GM18867 (cell line): Measurements from ENCODE around the gene MOB3B.
"Not testable (repeated sequence)": the region's sequence is repeated elsewhere in the genome, so short reads cannot be mapped to it uniquely, and the experiment has no call there.

ENCODE experiments used
- ATAC-seq: cut with Tn5 transposase; IDR thresholded peaks from one replicate; pipeline ENCODE4 v1.9.1; 2021; ENCODE audit warnings: mild to moderate bottlenecking, moderate library complexity; ENCODE audit not compliant: unreplicated experiment

Gene MOB3B

GRCh38 chr9:27451207-27451797 is 78.3 kb downstream of the MOB3B start:
- ATAC-seq: peak; percentile 64

DNA sequence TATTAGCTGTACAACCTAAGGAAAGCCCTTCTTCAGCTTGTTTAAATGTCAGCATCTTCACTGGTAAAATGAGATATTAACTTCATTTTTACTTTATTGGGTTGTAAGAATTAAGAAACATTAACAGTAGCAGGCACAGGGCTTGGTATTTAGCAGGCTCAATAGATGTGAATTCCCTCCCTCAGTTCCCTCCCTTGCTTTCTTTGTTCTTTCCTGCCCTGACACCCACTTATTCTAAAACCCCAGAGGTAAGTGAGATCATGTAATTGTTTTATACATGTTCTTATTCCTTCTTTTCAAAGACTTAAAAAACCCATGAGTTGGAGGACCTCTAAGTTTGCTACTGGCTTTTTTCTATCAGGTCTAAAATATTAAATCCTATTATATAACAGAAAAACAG is 78.9 kb downstream of the MOB3B start:
- no peak for ATAC-seq

- ATAC-seq: not testable (repeated sequence)
These were observed 81.3 kb downstream of the MOB3B start for GRCh38 chr9:27448356-27448755.

GRCh38 chr9:27447031-27447683 is 82.5 kb downstream of the MOB3B start:
- ATAC-seq: no peak

- ATAC-seq: no peak
These were observed 83.9 kb downstream of the MOB3B start for GRCh38 chr9:27445688-27446087.

- ATAC-seq: no peak
These were observed 84.5 kb downstream of the MOB3B start for GRCh38 chr9:27445057-27445595.

GRCh38 chr9:27442464-27442863 is 87.2 kb downstream of the MOB3B start:
- no peak for ATAC-seq

DNA sequence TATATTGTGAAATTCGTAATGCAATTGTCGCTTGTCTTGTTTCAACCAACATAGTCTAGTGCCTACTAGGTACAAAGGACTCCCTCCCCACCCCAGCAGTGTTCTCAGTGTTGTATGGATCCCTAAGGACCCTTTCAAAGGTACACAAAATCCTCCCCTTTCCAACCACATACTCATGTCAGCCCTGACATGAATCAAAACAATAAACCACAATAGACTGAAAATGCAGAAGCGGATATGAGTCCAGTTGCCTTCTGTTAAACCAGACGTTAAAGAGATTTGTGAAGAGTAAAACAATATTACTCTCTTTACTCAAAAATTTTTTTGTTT is 87.9 kb downstream of the MOB3B start:
- peak; percentile 91 for ATAC-seq

GRCh38 chr9:27440888-27441740 is 88.5 kb downstream of the MOB3B start:
- no peak for ATAC-seq

DNA sequence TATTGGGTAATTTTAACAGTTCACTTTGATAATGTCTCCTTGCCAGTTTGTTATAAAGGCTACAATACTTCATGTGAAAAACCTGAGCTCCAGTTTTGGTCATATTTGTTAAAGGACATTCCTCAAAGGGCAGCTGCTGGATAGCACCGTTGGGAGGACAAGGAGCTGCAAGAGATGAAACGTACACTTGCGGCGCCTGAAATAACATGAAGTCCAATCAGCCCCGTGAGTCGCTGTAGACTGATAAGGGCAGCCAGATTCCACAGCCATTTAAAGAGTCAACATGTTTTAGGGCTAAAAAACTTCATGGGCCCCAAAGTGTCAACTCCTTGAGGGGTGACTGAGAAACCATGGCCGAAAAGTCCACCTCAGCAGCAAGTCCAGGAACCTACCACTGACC is 91.1 kb downstream of the MOB3B start:
- ATAC-seq: no peak

DNA sequence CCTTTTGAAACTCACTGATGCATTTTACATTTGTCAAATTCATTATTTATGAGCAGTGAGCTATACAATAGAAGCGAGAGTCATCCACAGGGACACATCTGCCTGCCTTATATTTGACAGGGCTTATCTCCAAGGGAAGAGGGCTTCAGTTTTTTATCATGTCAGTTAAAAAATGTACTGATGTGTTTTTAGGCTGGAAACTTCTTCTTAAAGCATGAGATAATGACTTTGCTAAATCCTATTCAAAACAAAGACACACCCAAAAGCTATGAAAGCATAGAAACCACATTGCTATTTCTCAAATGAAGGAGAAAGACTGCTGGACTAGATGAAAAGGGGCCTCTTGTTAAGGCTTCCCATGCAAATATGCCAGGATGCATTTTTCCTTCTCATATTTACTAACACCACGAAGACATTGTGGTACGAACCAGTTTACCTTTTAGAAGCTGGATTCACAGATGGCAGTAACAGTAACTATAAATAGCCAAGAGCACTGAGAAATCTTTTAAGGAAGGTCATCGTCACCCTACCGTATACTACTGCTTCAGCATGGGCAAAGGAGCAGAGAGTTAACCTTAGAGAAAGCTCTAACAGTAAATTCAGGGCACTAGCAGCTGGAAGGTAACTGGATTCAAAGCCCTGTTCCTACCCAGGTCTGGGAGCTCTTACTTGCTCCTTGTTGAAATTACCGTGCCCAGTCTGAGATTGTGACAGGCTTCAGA is 91.8 kb downstream of the MOB3B start:
- ATAC-seq: no peak

DNA sequence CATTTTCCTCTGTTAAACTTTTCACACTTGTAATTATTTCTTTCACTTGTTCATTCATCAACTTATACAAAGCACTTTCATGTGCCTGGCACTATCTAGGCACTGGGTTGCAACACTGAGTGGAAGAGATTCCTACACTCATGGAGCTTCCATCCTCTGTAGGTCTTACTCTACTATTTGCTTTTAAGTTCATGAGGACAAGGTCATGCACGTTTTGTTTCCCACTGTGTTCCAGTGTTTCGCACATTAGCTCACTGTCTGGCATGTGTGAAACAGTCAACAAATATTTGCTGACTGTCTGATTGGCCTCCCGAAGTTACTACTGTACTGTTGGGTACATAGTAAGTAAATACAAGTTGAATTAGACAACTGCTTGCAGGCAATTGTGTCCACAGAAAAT is 93.4 kb downstream of the MOB3B start:
- ATAC-seq: no peak

DNA sequence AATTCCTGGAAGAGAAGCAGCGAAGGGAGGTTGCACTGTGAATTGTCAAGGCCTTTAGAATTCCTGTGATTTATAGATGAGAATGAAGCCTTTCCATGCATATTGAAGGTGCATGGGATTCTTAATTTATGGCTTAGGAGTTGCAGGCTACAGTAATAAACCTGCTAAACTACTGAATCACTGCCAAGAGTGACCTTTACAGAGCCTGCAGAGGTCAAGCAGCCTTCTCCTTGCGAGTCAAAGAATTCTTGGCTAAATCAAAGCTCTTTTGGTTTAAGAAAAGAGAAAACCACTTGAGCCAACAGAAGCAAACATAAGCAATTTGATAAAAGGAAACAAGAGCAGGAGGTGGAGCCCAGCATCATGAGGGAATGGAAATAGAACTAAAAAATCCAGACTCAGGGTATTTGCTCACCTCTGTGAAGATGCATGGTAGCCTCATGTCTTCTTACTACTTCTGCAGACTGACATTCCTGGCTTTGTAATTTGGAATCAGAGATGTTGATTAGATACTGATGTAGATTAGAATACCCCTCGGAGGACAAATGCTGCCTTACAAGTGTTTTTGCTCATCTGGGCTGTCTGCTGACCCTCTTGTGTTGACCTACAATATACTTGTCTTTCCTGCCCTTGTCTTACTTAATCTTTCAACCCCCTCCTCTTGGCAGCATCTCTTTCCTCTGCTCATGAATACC is 95.8 kb downstream of the MOB3B start:
- ATAC-seq: no peak

DNA sequence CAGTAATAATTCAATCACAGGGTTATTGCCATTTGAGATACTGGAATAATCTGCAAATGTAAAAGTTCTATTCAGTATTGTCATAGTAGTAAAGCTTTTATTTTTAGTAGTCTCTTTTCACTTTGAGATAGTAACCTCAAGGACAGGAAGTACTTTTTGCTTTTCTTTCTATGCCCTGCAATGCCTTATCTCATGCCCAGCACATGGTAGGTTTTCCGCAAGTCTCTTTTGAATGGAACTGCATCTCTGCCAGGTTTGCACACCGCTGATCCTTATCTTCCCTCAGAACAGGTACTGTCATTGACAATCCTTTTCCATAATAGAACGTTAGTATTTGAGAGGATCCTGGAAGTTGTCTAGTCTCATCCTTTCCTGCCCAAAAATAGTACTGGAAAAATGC is 97.3 kb downstream of the MOB3B start:
- ATAC-seq: no peak

GRCh38 chr9:27431543-27432147 is 98.0 kb downstream of the MOB3B start:
- ATAC-seq: no peak

DNA sequence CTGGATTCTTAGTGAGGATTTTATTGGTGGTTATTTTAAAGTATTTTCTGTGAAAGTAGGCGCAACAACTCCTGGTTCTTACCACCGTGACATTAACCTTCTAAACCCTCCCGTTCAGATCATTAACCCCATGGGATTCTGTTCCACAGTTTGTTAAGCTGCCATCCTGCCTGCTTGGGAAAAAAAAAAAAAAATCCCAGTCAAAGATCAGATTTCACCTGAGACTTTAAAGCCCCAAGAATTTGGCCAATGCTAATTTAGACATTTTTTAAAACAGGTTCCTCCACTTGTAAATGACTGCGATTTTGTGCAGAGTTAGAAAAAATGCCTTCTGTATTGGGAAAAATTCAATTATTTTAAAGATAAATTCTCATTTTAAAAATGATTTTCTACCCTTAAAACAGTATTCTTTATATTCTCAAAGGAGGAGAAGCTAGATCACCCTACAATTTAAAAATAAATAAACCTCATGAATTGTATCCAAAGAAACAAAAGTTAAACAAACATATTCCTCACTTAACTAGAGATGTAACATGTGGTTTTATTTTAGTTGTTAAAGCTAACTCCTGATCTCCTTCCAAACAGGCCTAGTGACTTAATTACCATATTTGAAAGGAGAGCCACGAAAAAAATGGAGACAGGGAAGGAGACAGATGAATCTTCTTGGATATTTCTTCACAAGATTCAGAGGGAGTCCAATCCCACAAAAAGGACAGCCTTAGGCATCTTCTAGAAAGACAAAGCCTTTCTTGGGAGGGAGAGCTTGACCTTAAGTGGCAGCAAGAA is 98.7 kb downstream of the MOB3B start:
- ATAC-seq: no peak

- no peak for ATAC-seq
These were observed 99.7 kb downstream of the MOB3B start for GRCh38 chr9:27429917-27430316.

GRCh38 chr9:27429436-27429835 is 100.2 kb downstream of the MOB3B start:
- no peak for ATAC-seq

DNA sequence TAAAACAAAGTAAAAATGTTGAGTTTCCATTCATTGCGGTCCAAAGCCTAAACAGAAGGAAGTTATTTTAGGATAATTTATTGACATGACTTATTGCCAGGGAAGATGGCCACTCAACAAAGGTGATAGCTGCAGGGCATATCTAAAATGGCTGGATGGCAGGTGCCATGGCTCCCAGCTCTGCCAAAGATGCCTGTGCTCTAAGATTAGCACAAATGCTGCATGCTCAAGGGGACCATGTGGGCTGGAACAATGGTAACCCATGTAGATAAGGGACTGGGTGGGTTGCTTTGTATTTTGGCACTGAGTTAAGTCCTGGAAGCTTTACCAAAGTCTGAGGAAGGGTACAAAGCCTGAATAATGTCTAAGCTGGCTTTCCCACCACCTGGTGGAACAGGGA is 101.1 kb downstream of the MOB3B start:
- no peak for ATAC-seq

DNA sequence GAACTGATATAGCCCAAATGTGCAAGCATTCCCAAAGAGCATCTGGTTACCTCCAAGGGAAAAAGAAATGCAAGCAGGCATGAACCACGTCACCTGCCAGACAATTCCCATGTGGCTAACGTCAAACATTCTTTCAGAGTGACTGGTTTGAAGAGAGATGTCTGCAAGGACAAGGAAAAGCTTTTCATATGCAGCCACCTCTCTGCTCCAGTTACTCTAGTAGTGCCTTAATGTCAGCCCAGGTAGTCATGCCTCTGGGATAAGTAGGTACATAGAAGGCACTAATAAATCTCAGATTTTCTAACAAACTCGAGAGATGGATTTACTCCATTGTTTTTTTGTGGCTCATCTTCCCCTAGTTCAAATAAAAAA is 102.4 kb downstream of the MOB3B start:
- ATAC-seq: no peak
